Mesenteric fat pad (tissue), 1 donor: ENCODE measurements around the gene BBS12. TPM values are rescaled to one million over a fixed set of nuclear protein-coding genes. Genes with fewer than 3 reads are reported as not detected.

ENCODE experiments used
- DNase-seq: peaks from one replicate; pipeline ENCODE4 v3.0.0-alpha.2; 2020; ENCODE audit warnings: low spot score
- long read RNA-seq: library from polyadenylated mRNA; unstranded; transcript quantifications from one replicate; pipeline ENCODE4 v2.0.0, GENCODE V29; 2020
- total RNA-seq: library from RNA; stranded (reverse); fragmentation: NEBNext Ultra II Directional; extraction: Animal tissue kit (Norgen Biotek cat#: 25700); gene quantifications from one replicate; pipeline ENCODE4 v1.2.1, GENCODE V29; 2021
- donor health status: DM: yes; HTN: yes; CAD: no.

Gene BBS12
- 1.9 TPM for total RNA-seq
- long read RNA-seq, transcript BBS12-201 (2 exons, 3,244 nt), result major isoform, 6 of 6 reads
- long read RNA-seq, partial matches to known transcripts, result 0 of 6 reads
- long read RNA-seq, other reads (novel, unspliced or antisense), result 0 of 6 reads

- DNase-seq, result peak; percentile 99
Observed at GRCh38 chr4:122732329-122733026, at the start of gene BBS12. Gene BBS12, plus strand, starts transcription at chr4:122732704. Its CDS starts 9,189 bp downstream, at chr4:122741893.

- no peak for DNase-seq
Observed at GRCh38 chr4:122686691-122687090, 45.8 kb upstream of the BBS12 start.

- no peak for DNase-seq
Observed at GRCh38 chr4:122687531-122688061, 44.9 kb upstream of the BBS12 start.

- no peak for DNase-seq
Observed at GRCh38 chr4:122688529-122689140, 43.9 kb upstream of the BBS12 start.

- DNase-seq, result no peak
Observed at GRCh38 chr4:122689972-122690371, 42.5 kb upstream of the BBS12 start.

GRCh38 chr4:122691988-122692387 is 40.5 kb upstream of the BBS12 start:
- DNase-seq, result no peak

- no peak for DNase-seq
Observed at GRCh38 chr4:122692641-122693520, 39.6 kb upstream of the BBS12 start.

- no peak for DNase-seq
Observed at GRCh38 chr4:122695226-122695625, 37.3 kb upstream of the BBS12 start.

- DNase-seq, result no peak
Observed at GRCh38 chr4:122700178-122700725, 32.3 kb upstream of the BBS12 start.

GRCh38 chr4:122701061-122701460 is 31.4 kb upstream of the BBS12 start:
- DNase-seq, result no peak

GRCh38 chr4:122701965-122702364 is 30.5 kb upstream of the BBS12 start:
- DNase-seq, result no peak

GRCh38 chr4:122702939-122703338 is 29.6 kb upstream of the BBS12 start:
- no peak for DNase-seq

GRCh38 chr4:122703868-122704267 is 28.6 kb upstream of the BBS12 start:
- no peak for DNase-seq

- no peak for DNase-seq
Observed at GRCh38 chr4:122705009-122705408, 27.5 kb upstream of the BBS12 start.

GRCh38 chr4:122705547-122706117 is 26.9 kb upstream of the BBS12 start:
- DNase-seq, result no peak

GRCh38 chr4:122706511-122706910 is 26.0 kb upstream of the BBS12 start:
- DNase-seq, result no peak

- no peak for DNase-seq
Observed at GRCh38 chr4:122707497-122707896, 25.0 kb upstream of the BBS12 start.

- DNase-seq, result no peak
Observed at GRCh38 chr4:122709236-122709635, 23.3 kb upstream of the BBS12 start.

GRCh38 chr4:122710434-122711308 is 21.8 kb upstream of the BBS12 start:
- no peak for DNase-seq

GRCh38 chr4:122711919-122712318 is 20.6 kb upstream of the BBS12 start:
- DNase-seq, result no peak
